ENCODE results near the gene MYB. TPM values are rescaled to one million over a fixed set of nuclear protein-coding genes. Genes with fewer than 3 reads are reported as not detected.

The MYB gene
- total and polyA plus RNA-seq, 2 donors (not counting 3 experiments of a cell fraction or from before 2014, with no cell fraction given): 0.14 to 0.53 TPM

DNA sequence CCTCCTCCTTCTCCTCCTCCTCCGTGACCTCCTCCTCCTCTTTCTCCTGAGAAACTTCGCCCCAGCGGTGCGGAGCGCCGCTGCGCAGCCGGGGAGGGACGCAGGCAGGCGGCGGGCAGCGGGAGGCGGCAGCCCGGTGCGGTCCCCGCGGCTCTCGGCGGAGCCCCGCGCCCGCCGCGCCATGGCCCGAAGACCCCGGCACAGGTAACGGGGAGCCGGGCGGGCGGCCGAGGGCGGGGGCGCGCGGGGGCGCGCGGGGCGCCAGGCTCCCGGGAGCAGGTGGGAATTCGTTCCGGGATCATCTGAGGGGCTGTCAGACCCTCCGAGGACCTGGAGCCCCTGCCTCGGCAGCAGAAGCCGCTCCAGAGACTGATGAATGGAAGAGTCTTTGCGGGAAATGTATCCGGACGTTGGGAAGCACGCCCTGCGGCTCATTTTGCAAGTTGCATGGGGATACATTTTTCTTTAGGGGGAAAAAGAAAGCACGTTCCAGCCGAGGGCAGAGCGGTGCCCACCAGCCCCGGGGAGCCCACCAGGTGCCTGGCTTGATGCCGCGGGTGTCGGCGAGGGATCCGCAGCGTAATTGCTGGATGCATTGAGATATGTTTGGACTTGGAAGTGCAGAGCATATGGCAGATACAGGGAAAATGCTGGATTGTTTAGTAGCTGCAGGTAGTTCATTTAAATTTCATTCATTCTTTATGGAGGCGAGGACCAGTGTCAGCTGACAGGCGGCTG is 394 bp downstream of the MYB start:
- Histone ChIP-seq H3K36me3 (ENCODE audit: control insufficient read depth in 2 of 2, extremely low read depth in 1 of 2, insufficient read depth in 2 of 2, low read length in 2 of 2) (no peaks in the 10 kb centered on the region), H3K4me2 (ENCODE audit: insufficient read depth, low read length) (peak overlapping the region; percentile 72), H2AFZ (ENCODE audit: low read depth, low read length) (peak overlapping the region; percentile 95), H3K4me1 (ENCODE audit: control insufficient read depth, extremely low read depth, insufficient read depth, low read length) (peaks cover 27% of the 10 kb centered on the region), H3K9me1 (replicated peaks; ENCODE audit: control insufficient read depth, extremely low read depth, insufficient read depth, low read length) (no peaks in the 10 kb centered on the region), H3K27me3 (ENCODE audit: control insufficient read depth in 2 of 2, insufficient read depth in 2 of 2, low read length in 2 of 2) (peaks cover 30 to 32% of the 10 kb centered on the region in 2 experiments), H3K9me3 (replicated peaks; ENCODE audit: control insufficient read depth, insufficient read depth, low read length) (no peaks in the 10 kb centered on the region), H3K4me3 (replicated peaks in 1 of 3; ENCODE audit: insufficient read depth in 1 of 3, low read depth in 1 of 3, low read length in 3 of 3) (peak overlapping the region; percentile 25 to 81 (median 50)), H4K20me1 (replicated peaks; ENCODE audit: control insufficient read depth, extremely low read depth, insufficient read depth, low read length) (no peaks in the 10 kb centered on the region), H3K27ac (ENCODE audit: insufficient read depth, low read depth, low read length) (no peak overlapping the region), H3K79me2 (ENCODE audit: control insufficient read depth, insufficient read depth, low read length) (no peaks in the 10 kb centered on the region), H3K9ac (replicated peaks; ENCODE audit: extremely low read depth, insufficient read depth, low read length) (peak overlapping the region; percentile 51)
- ChIA-PET CTCF (interaction anchor here (0.5 to 1.9 kb wide), 2 partner anchors 19 to 1863 kb away, joined by 3 to 9 read pairs; partner anchors contain the start of gene IL20RA), POLR2A (no interaction called here)
- TF ChIP-seq GATA2 (IDR thresholded peaks at IDR 0.05; ENCODE audit: insufficient read depth, insufficient read length, low read depth, low read length) (no peak), EZH2 (IDR thresholded peaks at IDR 0.05; ENCODE audit: borderline replicate concordance, low read depth, low read length, severe bottlenecking) (no peak), POLR2A (IDR thresholded peaks at IDR 0.05; ENCODE audit: low read depth, low read length) (no peak), FOS (IDR thresholded peaks at IDR 0.05; ENCODE audit: borderline replicate concordance, insufficient read depth, low read length) (no peak), MYC (IDR thresholded peaks at IDR 0.05; ENCODE audit: low read depth, low read length) (no peak), JUN (IDR thresholded peaks at IDR 0.05; ENCODE audit: borderline replicate concordance, insufficient read depth, insufficient read length, low read depth) (no peak), POLR2AphosphoS5 (IDR thresholded peaks at IDR 0.05; ENCODE audit: insufficient read depth, low read depth, low read length) (no peak)
- TF ChIP-seq, protein P1, sequence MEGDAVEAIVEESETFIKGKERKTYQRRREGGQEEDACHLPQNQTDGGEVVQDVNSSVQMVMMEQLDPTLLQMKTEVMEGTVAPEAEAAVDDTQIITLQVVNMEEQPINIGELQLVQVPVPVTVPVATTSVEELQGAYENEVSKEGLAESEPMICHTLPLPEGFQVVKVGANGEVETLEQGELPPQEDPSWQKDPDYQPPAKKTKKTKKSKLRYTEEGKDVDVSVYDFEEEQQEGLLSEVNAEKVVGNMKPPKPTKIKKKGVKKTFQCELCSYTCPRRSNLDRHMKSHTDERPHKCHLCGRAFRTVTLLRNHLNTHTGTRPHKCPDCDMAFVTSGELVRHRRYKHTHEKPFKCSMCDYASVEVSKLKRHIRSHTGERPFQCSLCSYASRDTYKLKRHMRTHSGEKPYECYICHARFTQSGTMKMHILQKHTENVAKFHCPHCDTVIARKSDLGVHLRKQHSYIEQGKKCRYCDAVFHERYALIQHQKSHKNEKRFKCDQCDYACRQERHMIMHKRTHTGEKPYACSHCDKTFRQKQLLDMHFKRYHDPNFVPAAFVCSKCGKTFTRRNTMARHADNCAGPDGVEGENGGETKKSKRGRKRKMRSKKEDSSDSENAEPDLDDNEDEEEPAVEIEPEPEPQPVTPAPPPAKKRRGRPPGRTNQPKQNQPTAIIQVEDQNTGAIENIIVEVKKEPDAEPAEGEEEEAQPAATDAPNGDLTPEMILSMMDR (IDR thresholded peaks at IDR 0.05; ENCODE audit: extremely low read depth in 1 of 2, insufficient read depth in 1 of 2, low read depth in 1 of 2, low read length in 2 of 2): no peak
- TF ChIP-seq, protein P2, sequence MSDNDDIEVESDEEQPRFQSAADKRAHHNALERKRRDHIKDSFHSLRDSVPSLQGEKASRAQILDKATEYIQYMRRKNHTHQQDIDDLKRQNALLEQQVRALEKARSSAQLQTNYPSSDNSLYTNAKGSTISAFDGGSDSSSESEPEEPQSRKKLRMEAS (IDR thresholded peaks at IDR 0.05; ENCODE audit: insufficient read depth, insufficient read length): no peak
- intact Hi-C loops (cut with micrococcal nuclease) (loop anchor here (5.0 kb wide), 1 partner anchor 114 kb away; no protein-coding TSS in a partner anchor), dilution Hi-C loops (cut with MboI; ENCODE audit: extremely low pct_ligation_motif_present, low sequenced_read_pairs) (no loop called here)
- FAIRE-seq (no peak), DNase-seq (ENCODE audit: low read depth, low spot score) (peak; percentile 43)
- BruUV-seq (replicated peaks): no TSS peak

Measured in endothelial cell of umbilical vein (primary cell).